ENCODE measurements around the gene SBF1. TPM values are rescaled to one million over a fixed set of nuclear protein-coding genes. Genes with fewer than 3 reads are reported as not detected.

Gene SBF1
- total and polyA plus RNA-seq, 7 donors = 13.8 to 67.3 (median 23.2) TPM

GRCh38 chr22:50440544-50441249 lies 34.1 kb downstream of the SBF1 start:
- peaks cover 37 to 73% (median 60%) of the 10 kb centered on the region in 4 donors for H3K36me3 ChIP-seq
- TF ChIP-seq EP300 (IDR thresholded peaks at IDR 0.05) = no peak
- TF ChIP-seq POLR2AphosphoS5 (IDR thresholded peaks at IDR 0.05) = no peak
- no peak for TF ChIP-seq CTCF (IDR thresholded peaks at IDR 0.05)
- no peak for TF ChIP-seq POLR2A (IDR thresholded peaks at IDR 0.05)
- no peak overlapping the region for H3K27ac ChIP-seq
- no peak for DNase-seq
- H3K9me3 ChIP-seq = no peaks in the 10 kb centered on the region
- intact Hi-C loops (cut with DNase I) = no loop called here
- peaks cover 0 to 15% (median 6%) of the 10 kb centered on the region in 4 donors for H3K4me1 ChIP-seq
- 65 to 85% methylated on average over 26 of the region's 26 CpGs for WGBS, 2 donors
- no peak overlapping the region for H3K4me3 ChIP-seq
- H3K27me3 ChIP-seq = no peaks in the 10 kb centered on the region

DNA sequence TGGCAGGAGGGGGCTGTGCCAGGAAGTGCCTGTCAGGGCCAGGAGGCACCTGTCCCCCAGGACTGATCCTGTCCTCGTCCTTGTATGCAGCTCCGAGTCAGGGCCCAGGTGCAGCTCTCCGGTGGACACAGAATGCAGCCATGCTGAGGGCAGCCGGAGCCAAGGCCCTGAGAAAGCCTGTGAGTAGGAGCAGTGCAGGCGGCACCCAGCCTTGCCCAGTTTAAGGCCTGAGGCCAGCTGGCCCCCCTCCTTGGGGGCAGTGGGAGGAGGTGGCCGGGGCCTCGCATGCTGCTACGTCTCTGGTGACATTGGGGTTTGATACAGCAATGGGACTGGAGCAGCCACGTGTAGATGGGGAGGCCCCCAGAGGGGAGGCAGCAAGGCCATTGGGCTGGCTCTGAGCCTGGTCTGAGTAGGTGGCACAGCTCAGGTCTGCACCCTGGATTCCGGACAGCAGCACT lies 34.9 kb downstream of the SBF1 start:
- H3K9me3 ChIP-seq = no peaks in the 10 kb centered on the region
- no peak overlapping the region for H3K4me3 ChIP-seq
- H3K4me1 ChIP-seq = peaks cover 0 to 12% (median 6%) of the 10 kb centered on the region in 4 donors
- 82 to 87% methylated on average over 10 of the region's 10 CpGs for WGBS, 2 donors
- intact Hi-C loops (cut with DNase I) = no loop called here
- peaks cover 37 to 76% (median 64%) of the 10 kb centered on the region in 4 donors for H3K36me3 ChIP-seq
- H3K27ac ChIP-seq = no peak overlapping the region
- DNase-seq = no peak
- no peak for TF ChIP-seq EP300 (IDR thresholded peaks at IDR 0.05)
- no peak for TF ChIP-seq POLR2AphosphoS5 (IDR thresholded peaks at IDR 0.05)
- no peak for TF ChIP-seq CTCF (IDR thresholded peaks at IDR 0.05)
- no peak for TF ChIP-seq POLR2A (IDR thresholded peaks at IDR 0.05)
- H3K27me3 ChIP-seq = no peaks in the 10 kb centered on the region

DNA sequence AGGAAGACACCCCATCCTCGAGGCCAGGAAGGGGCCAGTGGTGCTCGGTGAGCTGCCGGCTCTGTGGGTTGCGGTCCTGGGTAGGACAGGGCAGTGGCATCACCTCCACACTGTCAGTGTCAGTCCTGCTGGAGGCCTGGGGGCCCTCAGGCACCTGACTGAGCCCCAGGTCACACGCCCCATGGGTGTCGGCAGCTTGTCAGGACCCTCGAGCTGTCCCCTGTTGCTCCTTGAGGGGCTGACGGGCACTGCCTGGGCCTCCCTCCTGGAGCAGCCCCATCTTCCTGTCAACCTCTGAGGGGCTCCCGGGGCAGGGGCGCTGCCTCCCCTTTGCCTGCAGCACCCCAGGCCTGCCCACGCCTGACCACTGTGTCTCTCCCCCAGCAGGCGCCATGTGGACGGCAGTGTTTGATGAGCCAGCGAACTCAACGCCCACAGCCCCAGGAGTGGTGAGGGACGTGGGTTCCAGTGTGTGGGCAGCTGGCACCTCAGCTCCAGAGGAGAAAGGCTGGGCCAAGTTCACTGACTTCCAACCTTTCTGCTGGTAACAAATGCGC lies 35.4 kb downstream of the SBF1 start:
- Histone ChIP-seq H3K36me3 (peaks cover 37 to 76% (median 65%) of the 10 kb centered on the region in 4 donors), H3K27ac (no peak overlapping the region)
- 89 to 90% methylated on average over 17 of the region's 17 CpGs for WGBS, 2 donors

More for the DNA sequence above, 35.4 kb downstream of the SBF1 start:
- no peaks in the 10 kb centered on the region for H3K27me3 ChIP-seq
- no peaks in the 10 kb centered on the region for H3K9me3 ChIP-seq
- intact Hi-C loops (cut with DNase I) = no loop called here
- H3K4me3 ChIP-seq = no peak overlapping the region
- TF ChIP-seq POLR2AphosphoS5 (IDR thresholded peaks at IDR 0.05) = no peak
- no peak for TF ChIP-seq POLR2A (IDR thresholded peaks at IDR 0.05)
- no peak for TF ChIP-seq EP300 (IDR thresholded peaks at IDR 0.05)
- TF ChIP-seq CTCF (IDR thresholded peaks at IDR 0.05) = no peak
- DNase-seq = no peak
- H3K4me1 ChIP-seq = peaks cover 0 to 7% (median 3%) of the 10 kb centered on the region in 4 donors

Measured in sigmoid colon (tissue), 7 donors.